Stimulated activated CD4-positive, alpha-beta T cell treated with anti-CD3 and anti-CD28 coated beads, Interleukin-12 subunit alpha, Interleukin-12 subunit beta, amount 100 ng/mL, for 4 hours (primary cell): ENCODE measurements around the gene NAMPT.
"Not testable (repeated sequence)": the region's sequence is repeated elsewhere in the genome, so short reads cannot be mapped to it uniquely, and the experiment has no call there.

Source experiments
- DNase-seq: peaks from one replicate; pipeline ENCODE4 v3.0.0-alpha.2; 2020

NAMPT gene

GRCh38 chr7:106224797-106225196 lies 60.0 kb downstream of the NAMPT start:
- no peak for DNase-seq

DNA sequence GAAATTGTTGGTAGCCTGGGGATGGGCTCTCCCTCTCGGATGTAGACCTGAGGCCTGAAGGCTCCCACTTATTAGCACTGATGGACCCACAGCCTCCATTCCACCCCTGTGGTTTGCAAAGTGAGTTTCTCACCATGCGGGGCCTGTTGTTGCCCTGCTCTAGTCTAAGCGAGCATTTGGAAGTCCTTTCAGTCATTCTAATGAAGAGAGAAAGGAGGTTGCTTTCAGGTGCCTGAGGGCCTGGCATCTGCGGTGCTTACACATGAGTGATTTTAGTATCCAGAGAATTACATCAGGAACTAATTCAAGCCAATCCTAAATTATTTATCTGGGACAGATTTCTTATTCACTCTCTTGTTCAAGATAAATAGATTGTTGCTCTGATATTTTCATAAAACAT lies 61.6 kb downstream of the NAMPT start:
- DNase-seq: no peak

- no peak for DNase-seq
Observed at GRCh38 chr7:106222545-106222944, 62.2 kb downstream of the NAMPT start.

- DNase-seq: no peak
Observed at GRCh38 chr7:106220307-106220706, 64.5 kb downstream of the NAMPT start.

GRCh38 chr7:106219170-106219569 lies 65.6 kb downstream of the NAMPT start:
- DNase-seq: no peak

GRCh38 chr7:106218546-106218945 lies 66.2 kb downstream of the NAMPT start:
- DNase-seq: no peak

GRCh38 chr7:106216923-106217542 lies 67.8 kb downstream of the NAMPT start:
- DNase-seq: no peak

DNA sequence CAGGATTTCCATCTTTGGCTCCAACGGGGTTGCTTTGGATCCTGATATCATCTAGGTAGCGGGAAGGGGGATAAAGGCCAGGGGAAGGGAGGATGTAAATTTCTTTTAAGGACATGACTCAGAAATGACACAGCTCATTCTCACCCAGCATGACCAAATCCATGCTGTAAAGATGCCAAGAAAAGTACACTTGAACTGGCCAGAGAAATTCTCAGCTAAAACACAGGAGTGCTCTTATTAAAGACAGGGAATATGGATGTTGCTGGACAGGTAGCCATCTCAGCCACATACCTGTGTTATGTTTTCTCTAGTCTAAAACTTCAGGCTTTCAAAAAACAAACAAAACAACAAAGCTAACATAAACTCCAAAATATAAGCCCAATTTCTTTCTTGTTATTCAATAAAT lies 68.3 kb downstream of the NAMPT start:
- DNase-seq: no peak

GRCh38 chr7:106215868-106216516 lies 68.8 kb downstream of the NAMPT start:
- no peak for DNase-seq

GRCh38 chr7:106208944-106209343 lies 75.8 kb downstream of the NAMPT start:
- DNase-seq: not testable (repeated sequence)

DNA sequence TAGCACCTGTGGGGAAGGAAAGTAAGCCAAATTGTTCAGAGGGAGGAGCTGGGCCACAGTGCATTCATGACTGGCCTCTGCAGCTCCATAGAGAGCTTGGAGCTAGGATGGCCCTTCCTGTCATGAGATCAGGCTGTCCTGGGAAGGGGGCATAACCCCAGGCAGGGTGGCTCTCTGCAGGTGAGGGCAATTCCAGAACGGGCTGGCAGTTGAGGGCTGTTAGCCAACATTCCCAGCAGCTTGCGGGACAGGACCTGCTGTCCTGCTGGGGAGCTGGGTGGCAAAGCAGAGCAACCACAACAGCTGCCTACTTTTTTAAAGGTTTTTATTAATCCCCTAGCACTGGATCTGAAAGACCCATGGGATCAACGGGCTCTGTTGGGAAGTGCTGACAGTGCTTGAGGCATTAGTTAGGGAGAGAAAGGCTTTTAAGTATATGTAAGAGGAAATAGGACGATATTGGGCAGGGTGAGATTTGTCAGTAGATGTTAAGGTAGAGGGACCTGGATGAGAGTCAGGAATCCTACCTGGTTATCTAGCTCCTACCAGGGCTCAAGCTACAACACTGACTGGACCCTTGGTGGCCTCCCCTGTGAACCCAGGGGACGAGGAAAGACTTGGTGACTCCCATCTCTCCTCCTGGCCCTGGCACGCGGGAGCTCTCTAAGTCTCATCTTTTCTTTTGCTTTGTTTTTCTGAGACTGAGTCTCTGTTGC lies 77.8 kb downstream of the NAMPT start:
- no peak for DNase-seq

- DNase-seq: no peak
Observed at GRCh38 chr7:106205621-106206222, 79.1 kb downstream of the NAMPT start.

- DNase-seq: no peak
Observed at GRCh38 chr7:106203473-106203872, 81.3 kb downstream of the NAMPT start.

DNA sequence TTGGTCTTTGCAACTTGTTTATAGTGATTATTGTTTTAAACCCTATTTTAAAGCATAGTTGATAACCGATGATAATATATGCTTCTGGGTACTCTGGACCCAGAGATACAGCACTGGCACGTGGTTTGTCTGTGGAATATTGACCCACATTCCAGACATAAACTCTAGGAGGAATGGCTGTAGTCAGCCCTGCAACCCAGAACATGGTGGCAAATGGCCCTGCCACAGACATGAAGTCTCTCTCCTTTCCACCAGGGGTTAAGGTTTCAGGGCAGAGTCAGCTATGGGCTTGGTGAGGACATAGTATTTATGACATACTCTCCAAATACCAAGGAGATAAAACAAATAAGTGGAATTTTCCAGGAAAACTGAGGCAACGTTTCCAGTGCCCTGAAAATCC lies 83.6 kb downstream of the NAMPT start:
- DNase-seq: no peak

- DNase-seq: no peak
Observed at GRCh38 chr7:106199813-106200364, 84.9 kb downstream of the NAMPT start.

DNA sequence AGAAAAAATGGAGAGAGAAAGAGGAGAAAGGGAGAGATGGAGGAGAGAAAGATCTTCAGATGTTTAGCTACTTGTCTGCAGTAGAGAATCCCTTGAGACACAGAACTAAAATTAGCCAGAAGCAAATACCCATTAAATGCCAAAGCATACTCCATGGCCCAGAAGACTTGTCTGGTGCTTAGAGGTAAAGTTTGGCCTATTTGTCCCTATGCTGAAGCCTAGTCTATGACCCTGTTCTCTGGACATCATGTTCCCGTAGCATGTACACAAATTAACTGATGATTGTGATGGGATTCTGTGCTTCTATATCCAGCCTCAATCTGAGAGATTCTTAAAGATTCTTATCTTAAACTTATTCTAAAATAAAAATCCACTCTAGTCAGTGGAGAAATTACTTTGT lies 85.8 kb downstream of the NAMPT start:
- no peak for DNase-seq
